H1 (cell line): Measurements from ENCODE around the gene WDR38. TPM values are rescaled to one million over a fixed set of nuclear protein-coding genes. Genes with fewer than 3 reads are reported as not detected.
"Not testable (repeated sequence)": the region's sequence is repeated elsewhere in the genome, so short reads cannot be mapped to it uniquely, and the experiment has no call there.

Source experiments
- CTCF ChIA-PET: fragments of 300-600 bp; sonication (Branson Sonifier 250); formaldehyde crosslinking; loops from one replicate; lab custom pipeline; 2021; ENCODE audit not compliant: partially characterized antibody; lab: Charles Lee
- POLR2A ChIA-PET: fragments of 300-600 bp; sonication (Branson Sonifier 250); formaldehyde crosslinking; loops from one replicate; lab custom pipeline; 2021; ENCODE audit warnings: inconsistent platforms; ENCODE audit not compliant: partially characterized antibody; lab: Charles Lee
- DNase-seq, 2 experiments: peaks; one replicate each; pipeline versions ENCODE4 v3.0.0 to v3.0.0-alpha.2; 2010 to 2022; ENCODE audit warnings: low spot score in 2 of 2, low read depth in 1 of 2, mixed read lengths in 1 of 2
- FAIRE-seq: peaks from 2 replicates; lab custom pipeline; 2011; peaks lifted over from hg19 to GRCh38; lab: Jason Lieb, UNC
- H2AFZ ChIP-seq: 2 replicates; pipeline ENCODE4 v1.8.1; 2012; ENCODE audit warnings: low read length, inconsistent platforms
- H2AK5ac ChIP-seq: 2 replicates; pipeline ENCODE4 v1.6.1; 2013; ENCODE audit warnings: low read depth, low read length
- H2BK120ac ChIP-seq: replicated peaks from 2 replicates; pipeline ENCODE3; 2013; ENCODE audit warnings: low read depth, low read length, inconsistent platforms
- H2BK12ac ChIP-seq: 2 replicates; pipeline ENCODE4 v1.6.1; 2013; ENCODE audit warnings: low read depth, low read length
- H2BK15ac ChIP-seq: 2 replicates; pipeline ENCODE4 v1.6.1; 2013; ENCODE audit warnings: low read length
- H2BK20ac ChIP-seq: 2 replicates; pipeline ENCODE4 v1.6.1; 2013; ENCODE audit warnings: low read length
- H2BK5ac ChIP-seq: 2 replicates; pipeline ENCODE4 v1.6.1; 2013; ENCODE audit warnings: low read depth, low read length
- H3K14ac ChIP-seq: 2 replicates; pipeline ENCODE4 v1.6.1; 2013; ENCODE audit warnings: inconsistent platforms; ENCODE audit not compliant: insufficient read length
- H3K18ac ChIP-seq: 2 replicates; pipeline ENCODE4 v1.6.1; 2013; ENCODE audit warnings: low read length; ENCODE audit errors: extremely low read depth
- H3K23ac ChIP-seq: 2 replicates; pipeline ENCODE4 v1.6.1; 2013; ENCODE audit warnings: inconsistent platforms; ENCODE audit not compliant: insufficient read length
- H3K23me2 ChIP-seq: 2 replicates; pipeline ENCODE4 v1.6.1; 2013; ENCODE audit warnings: low read depth, low read length
- H3K27ac ChIP-seq: 2 replicates; pipeline ENCODE4 v1.6.1; 2011; ENCODE audit warnings: low read depth, low read length, inconsistent platforms
- H3K27me3 ChIP-seq, 4 experiments: replicated peaks in 1 of 4; 1 replicate in 1 of 4; 2 replicates in 3 of 4; pipeline versions ENCODE4 v1.6.1 to v1.8.1; 2011 to 2013; ENCODE audit warnings: low read length in 3 of 4, mild to moderate bottlenecking in 3 of 4, inconsistent platforms in 2 of 4, mixed read lengths in 2 of 4, moderate library complexity in 1 of 4; ENCODE audit not compliant: control insufficient read depth in 3 of 4, insufficient read depth in 3 of 4; ENCODE audit errors: extremely low read depth in 1 of 4
- H3K36me3 ChIP-seq, 4 experiments: 2 replicates each; pipeline versions ENCODE4 v1.6.1 to v1.8.1; 2011 to 2013; ENCODE audit warnings: mild to moderate bottlenecking in 4 of 4, low read length in 3 of 4, moderate library complexity in 2 of 4, control low read depth in 1 of 4, inconsistent platforms in 1 of 4; ENCODE audit not compliant: insufficient read depth in 4 of 4, control insufficient read depth in 2 of 4
- H3K4ac ChIP-seq: replicated peaks from 2 replicates; pipeline ENCODE3; 2013; ENCODE audit warnings: low read length, low read depth, mixed read lengths, inconsistent platforms; ENCODE audit not compliant: insufficient read length
- H3K4me1 ChIP-seq, 4 experiments: replicated peaks in 1 of 4; 1 replicate in 1 of 4; 2 replicates in 3 of 4; pipeline versions ENCODE4 v1.6.1 to v1.8.1; 2011 to 2013; ENCODE audit warnings: low read length in 3 of 4, inconsistent platforms in 2 of 4, mixed read lengths in 1 of 4; ENCODE audit not compliant: insufficient read depth in 4 of 4, control insufficient read depth in 3 of 4
- H3K4me2 ChIP-seq, 2 experiments: 2 replicates each; pipeline versions ENCODE4 v1.6.1 to v1.8.1; 2011 to 2013; ENCODE audit warnings: low read depth in 2 of 2, low read length in 2 of 2, control low read depth in 1 of 2, inconsistent platforms in 1 of 2, mild to moderate bottlenecking in 1 of 2; ENCODE audit not compliant: insufficient read depth in 1 of 2
- H3K4me3 ChIP-seq, 4 experiments: fragments of 200-600, 300-600 bp in 1 of 4; sonication (generic), shearing (Covaris generic), sonication (Bioruptor Twin) in 1 of 4; 2 replicates each; pipeline versions ENCODE4 v1.5.1 to v1.8.1; 2011 to 2016; ENCODE audit warnings: low read length in 4 of 4, low read depth in 3 of 4, control low read depth in 2 of 4, inconsistent platforms in 2 of 4, mild to moderate bottlenecking in 2 of 4, mixed read lengths in 1 of 4, moderate library complexity in 1 of 4; ENCODE audit not compliant: insufficient read depth in 2 of 4; ENCODE audit errors: extremely low read depth in 1 of 4
- H3K56ac ChIP-seq: replicated peaks from 2 replicates; pipeline ENCODE3; 2013; ENCODE audit warnings: low read depth, mild to moderate bottlenecking, mixed read lengths, low read length, inconsistent platforms; ENCODE audit not compliant: insufficient read length
- H3K79me1 ChIP-seq: 2 replicates; pipeline ENCODE4 v1.6.1; 2013; ENCODE audit warnings: low read depth, low read length, control low read depth
- H3K79me2 ChIP-seq, 2 experiments: 2 replicates each; pipeline versions ENCODE4 v1.6.1 to v1.8.1; 2012 to 2013; ENCODE audit warnings: low read length in 2 of 2, mild to moderate bottlenecking in 2 of 2, inconsistent platforms in 1 of 2; ENCODE audit not compliant: insufficient read depth in 2 of 2, control insufficient read depth in 1 of 2
- H3K9ac ChIP-seq, 4 experiments: replicated peaks in 1 of 4; 1 replicate in 1 of 4; 2 replicates in 3 of 4; pipeline versions ENCODE4 v1.6.1 to v1.8.1; 2011 to 2013; ENCODE audit warnings: low read depth in 3 of 4, low read length in 3 of 4, control low read depth in 2 of 4, mild to moderate bottlenecking in 2 of 4, moderate library complexity in 2 of 4, inconsistent platforms in 1 of 4; ENCODE audit errors: extremely low read depth in 1 of 4
- H3K9me3 ChIP-seq, 2 experiments: 2 replicates each; pipeline versions ENCODE4 v1.6.1 to v1.8.1; 2012 to 2013; ENCODE audit warnings: mild to moderate bottlenecking in 2 of 2, moderate library complexity in 2 of 2, control low read depth in 1 of 2, inconsistent platforms in 1 of 2, low read depth in 1 of 2, low read length in 1 of 2, mixed read lengths in 1 of 2; ENCODE audit not compliant: insufficient read depth in 2 of 2
- H4K20me1 ChIP-seq, 2 experiments: replicated peaks in 1 of 2; 2 replicates each; pipeline versions ENCODE3 to v1.8.1; 2011 to 2013; ENCODE audit warnings: inconsistent platforms in 2 of 2, low read length in 2 of 2, mild to moderate bottlenecking in 1 of 2; ENCODE audit not compliant: insufficient read depth in 2 of 2, control insufficient read depth in 1 of 2
- H4K5ac ChIP-seq: 2 replicates; pipeline ENCODE4 v1.6.1; 2013; ENCODE audit warnings: low read length, low read depth, mixed read lengths, inconsistent platforms; ENCODE audit not compliant: insufficient read length
- H4K8ac ChIP-seq: 2 replicates; pipeline ENCODE4 v1.8.0; 2013; ENCODE audit warnings: mild to moderate bottlenecking, moderate library complexity, low read length, inconsistent platforms; ENCODE audit not compliant: insufficient read depth; ENCODE audit errors: extremely low read depth
- H4K91ac ChIP-seq: replicated peaks from 2 replicates; pipeline ENCODE3; 2013; ENCODE audit warnings: low read length, mixed read lengths, inconsistent platforms; ENCODE audit not compliant: insufficient read length
- WGBS, 2 experiments: shearing (Covaris generic) in 1 of 2; methylation state at CpG; one replicate each; pipeline versions ENCODE4 v1.1.6 to v1.1.7; 2013 to 2015; ENCODE audit warnings: low lambda C conversion rate in 2 of 2, mixed read lengths in 2 of 2, inconsistent platforms in 1 of 2, low coverage in 1 of 2, missing lambda C conversion rate in 1 of 2; ENCODE audit not compliant: insufficient replicate concordance in 2 of 2, insufficient coverage in 1 of 2, insufficient read length in 1 of 2; ENCODE audit errors: extremely low coverage in 1 of 2, missing lambda C conversion rate in 1 of 2; 5-methylcytosine and 5-hydroxymethylcytosine counted together
- polyA plus RNA-seq, 7 experiments: library from polyadenylated mRNA; depleted of rRNA in 3 of 7; stranded (reverse) in 5 of 7; unstranded in 2 of 7; fragments of >200 nt in 5 of 7; fragments of 200-250 nt in 2 of 7; gene quantifications; 1 replicate in 5 of 7; 2 replicates in 1 of 7; 4 replicates in 1 of 7; pipeline versions ENCODE4 v1.2.1 to v1.2.3, GENCODE V29; 2011 to 2013; ENCODE audit warnings: missing spikeins in 2 of 7, mixed read lengths in 2 of 7
- total RNA-seq: library from RNA; stranded (reverse); fragmentation: NEBNext Ultra II Directional; extraction: Animal tissue kit (Norgen Biotek cat#: 25700); gene quantifications from 2 replicates; pipeline ENCODE4 v1.2.1, GENCODE V29; 2021

WDR38 gene
- total and polyA plus RNA-seq, 2 of the 8 experiments (the other 6 are each of a cell fraction or from before 2014, with no cell fraction given): not detected

DNA sequence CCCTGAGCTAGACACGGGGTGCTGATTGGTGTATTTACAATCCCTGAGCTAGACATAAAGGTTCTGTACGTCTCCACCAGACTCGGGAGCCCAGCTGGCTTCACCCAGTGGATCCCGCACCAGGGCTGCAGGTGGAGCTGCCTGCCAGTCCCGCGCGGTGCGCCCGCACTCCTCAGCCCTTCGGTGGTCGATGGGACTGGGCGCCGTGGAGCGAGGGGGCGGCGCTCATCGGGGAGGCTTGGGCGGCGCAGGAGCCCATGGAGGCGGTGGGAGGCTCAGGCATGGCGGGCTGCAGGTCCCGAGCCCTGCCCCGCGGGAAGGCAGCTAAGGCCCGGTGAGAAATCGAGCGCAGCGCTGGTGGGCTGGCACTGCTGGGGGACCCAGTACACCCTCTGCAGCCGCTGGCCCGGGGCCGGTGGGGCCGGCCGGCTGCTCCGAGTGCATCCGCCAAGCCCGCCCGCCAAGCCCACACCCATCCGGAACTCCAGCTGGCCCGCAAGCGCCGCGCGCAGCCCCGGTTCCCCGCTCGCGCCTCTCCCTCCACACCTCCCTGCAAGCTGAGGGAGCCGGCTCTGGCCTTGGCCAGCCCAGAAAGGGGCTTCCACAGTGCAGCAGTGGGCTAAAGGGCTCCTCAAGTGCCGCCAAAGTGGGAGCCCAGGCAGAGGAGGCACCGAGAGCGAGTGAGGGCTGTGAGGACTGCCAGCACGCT is 14.5 kb upstream of the WDR38 start:
- H4K20me1 ChIP-seq, H3K4me2 ChIP-seq, H4K91ac ChIP-seq, H2BK5ac ChIP-seq, H3K27me3 ChIP-seq, H2BK12ac ChIP-seq, H3K27ac ChIP-seq, H3K36me3 ChIP-seq, H4K5ac ChIP-seq, FAIRE-seq, H3K18ac ChIP-seq, H2AK5ac ChIP-seq, H2BK120ac ChIP-seq, H3K23me2 ChIP-seq, H2AFZ ChIP-seq, DNase-seq, H3K79me1 ChIP-seq, H3K4ac ChIP-seq, H2BK15ac ChIP-seq, H3K9me3 ChIP-seq, H3K56ac ChIP-seq, H3K14ac ChIP-seq, H2BK20ac ChIP-seq, H3K23ac ChIP-seq, H3K79me2 ChIP-seq, H4K8ac ChIP-seq, H3K4me3 ChIP-seq, H3K9ac ChIP-seq: not testable (repeated sequence)
- H3K4me1 ChIP-seq: peaks cover 0 to 14% (median 3%) of the 10 kb centered on the region in 4 experiments; a peak in 4 of 7 replicates
- ChIA-PET CTCF (interaction anchor here (0.6 to 65.2 kb wide), 8 partner anchors 11 to 1088 kb away, joined by 3 to 1529 read pairs (median 9); partner anchors contain the start of genes ARPC5L, NR6A1, OLFML2A and RABEPK), POLR2A (interaction anchor here (1.0 to 6.4 kb wide), 7 partner anchors 9 to 62 kb away, joined by 3 to 29 read pairs (median 4); partner anchors contain the start of genes ARPC5L, OLFML2A and RPL35)
- WGBS, 2 experiments: 94% methylated on average over 25 of the region's 52 CpGs; no CpG with 5 or more reads in 1 of the 2 experiments
